HG03457 (cell line): ENCODE results near the gene KNCN.

Source experiments
- ATAC-seq: cut with Tn5 transposase; IDR thresholded peaks from one replicate; pipeline ENCODE4 v1.9.1; 2021; ENCODE audit warnings: moderate number of reproducible peaks; ENCODE audit not compliant: unreplicated experiment

The KNCN gene

DNA sequence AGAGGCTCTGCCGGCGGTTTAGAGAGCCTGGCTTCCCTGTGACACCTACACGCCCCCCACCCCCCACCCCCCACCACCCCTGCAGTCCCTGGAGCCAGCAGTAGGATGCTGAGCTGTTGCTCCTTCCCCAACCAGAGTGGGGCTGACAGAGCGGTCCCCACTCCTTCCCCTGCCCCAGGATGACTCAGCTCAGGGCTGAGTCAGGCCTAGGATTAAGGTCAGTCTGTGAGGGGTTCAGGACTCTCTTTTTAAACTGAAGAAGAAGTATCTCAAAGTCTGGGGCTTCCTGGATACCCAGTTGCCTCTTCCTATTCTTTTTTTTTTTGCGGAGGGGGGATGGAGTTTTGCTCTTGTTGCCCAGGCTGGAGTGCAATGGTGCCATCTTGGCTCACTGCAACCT, 42.7 kb downstream of the KNCN start:
- ATAC-seq: no peak

DNA sequence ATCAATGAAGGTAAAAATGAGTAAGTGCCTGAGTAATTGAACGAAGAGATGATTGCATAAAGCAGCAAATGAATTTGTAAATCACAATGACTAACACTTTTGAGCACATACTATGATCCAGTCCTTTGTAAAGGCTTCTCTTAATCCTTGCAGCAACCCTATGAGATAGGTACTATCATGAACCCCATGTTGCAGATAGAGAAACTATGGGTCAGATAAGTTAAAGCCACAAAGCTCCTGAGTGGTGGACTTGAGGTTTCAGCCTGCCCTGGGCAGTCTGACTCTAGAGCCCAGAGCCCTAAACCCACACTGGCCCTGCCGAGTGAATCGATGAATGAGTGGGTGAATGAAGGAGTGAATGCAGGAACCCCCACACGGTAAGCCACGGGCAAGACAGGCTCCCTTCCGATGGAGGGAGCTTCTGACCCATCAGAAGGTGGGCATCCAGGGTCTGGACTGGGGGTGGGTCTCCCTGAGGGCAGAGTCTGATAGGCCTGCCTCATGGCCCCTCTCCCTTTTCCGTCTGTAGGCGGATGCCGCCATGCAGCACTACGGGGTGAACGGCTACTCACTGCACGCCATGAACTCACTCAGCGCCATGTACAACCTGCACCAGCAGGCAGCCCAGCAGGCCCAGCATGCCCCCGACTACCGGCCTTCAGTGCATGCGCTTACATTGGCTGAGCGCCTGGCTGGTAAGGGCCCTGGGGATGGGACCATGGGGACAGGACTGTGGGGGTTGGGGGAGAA, 44.8 kb downstream of the KNCN start:
- ATAC-seq: no peak

DNA sequence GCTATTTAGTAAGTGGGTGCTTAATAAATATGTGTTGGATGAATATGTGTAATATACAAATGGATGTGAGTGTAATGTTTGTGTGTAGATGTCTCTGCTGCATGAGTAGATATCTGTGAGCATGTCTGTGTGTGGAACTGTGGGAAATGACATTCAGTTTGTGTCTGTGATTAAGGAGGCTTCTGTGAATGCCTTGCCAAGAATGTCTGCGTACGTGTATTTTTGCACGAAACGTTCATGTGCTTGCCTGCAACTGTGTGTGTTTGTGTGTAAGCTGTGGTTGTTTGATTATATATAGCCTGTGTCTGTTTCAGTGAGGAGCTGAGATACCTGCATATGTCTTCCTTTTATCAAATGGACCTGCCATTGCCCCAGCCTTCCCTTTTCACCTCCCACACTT, 48.0 kb downstream of the KNCN start:
- no peak for ATAC-seq

DNA sequence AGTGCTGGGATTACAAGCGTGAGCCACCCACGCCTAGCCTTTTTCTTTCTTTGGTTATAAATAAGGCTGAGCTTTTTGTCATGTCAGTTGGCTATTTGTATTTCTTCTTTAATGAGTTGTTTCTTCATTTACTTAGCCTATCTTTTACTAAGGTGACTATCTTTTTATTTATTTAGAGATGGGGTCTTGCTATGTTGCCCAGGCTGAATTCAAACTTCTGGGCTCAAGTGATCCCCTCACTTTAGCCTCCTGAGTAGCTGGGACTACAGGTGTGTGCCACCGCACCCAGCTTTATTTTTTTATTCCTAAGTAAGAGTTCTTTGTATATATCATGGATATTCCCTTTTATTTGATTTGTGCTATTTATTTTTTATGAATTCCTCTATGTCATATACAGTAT, 49.9 kb downstream of the KNCN start:
- no peak for ATAC-seq

DNA sequence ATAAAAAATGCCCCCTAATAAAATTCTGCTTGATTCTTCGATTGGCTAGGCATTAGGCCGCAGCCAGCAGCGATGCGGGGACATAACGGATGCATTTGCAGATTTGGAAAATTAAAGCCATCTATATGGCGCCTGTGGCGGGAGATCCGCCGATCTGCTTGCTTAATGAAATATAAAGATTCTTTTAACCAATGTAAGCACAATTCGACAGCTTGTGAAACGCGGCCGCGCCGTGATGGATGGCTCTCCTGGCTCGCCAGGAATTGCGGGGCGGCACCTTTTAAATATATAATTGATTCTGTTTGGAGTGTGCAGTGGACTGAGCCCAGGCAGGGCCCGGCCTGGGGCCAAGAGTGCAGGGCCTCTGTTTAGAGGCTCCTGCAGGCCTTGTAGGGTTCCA, 53.8 kb downstream of the KNCN start:
- ATAC-seq: no peak

DNA sequence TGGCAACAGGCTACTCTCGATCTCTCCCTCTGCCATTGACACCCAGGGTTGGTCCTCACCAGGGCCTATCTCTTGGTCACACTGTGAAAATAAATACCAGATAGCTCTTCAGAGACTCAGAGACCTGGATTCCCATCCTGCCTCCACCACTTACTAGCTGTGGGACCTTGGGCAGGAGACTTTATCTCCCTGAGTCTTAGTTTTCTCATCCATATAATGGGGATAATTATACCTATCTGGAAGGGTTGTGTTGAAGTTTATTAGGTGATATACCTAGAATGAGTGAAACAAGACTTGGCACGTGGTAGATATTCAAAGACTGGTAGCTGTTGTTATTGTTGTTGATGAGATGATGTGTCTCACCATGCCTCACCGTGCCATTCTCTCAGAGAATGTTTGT, 54.4 kb downstream of the KNCN start:
- ATAC-seq: no peak

DNA sequence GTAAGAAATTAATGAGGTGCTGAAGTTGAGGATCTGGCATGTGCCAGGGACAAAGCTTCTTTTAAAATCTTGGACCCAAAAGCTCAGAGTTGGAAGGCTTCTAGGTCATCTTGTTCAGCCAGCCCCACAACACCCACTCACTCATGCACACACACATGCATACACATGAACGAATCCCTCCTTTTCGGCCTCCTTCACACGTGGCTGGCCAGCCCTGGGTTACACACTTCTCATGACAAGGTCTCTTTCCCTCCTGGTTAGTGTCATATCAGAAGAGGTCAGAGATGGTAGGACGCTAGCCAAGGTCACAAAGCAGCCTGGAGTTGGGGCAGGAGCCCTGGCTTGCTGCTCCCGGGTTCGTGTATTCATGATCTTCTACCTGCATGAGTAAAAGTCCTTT, 54.9 kb downstream of the KNCN start:
- ATAC-seq: no peak

DNA sequence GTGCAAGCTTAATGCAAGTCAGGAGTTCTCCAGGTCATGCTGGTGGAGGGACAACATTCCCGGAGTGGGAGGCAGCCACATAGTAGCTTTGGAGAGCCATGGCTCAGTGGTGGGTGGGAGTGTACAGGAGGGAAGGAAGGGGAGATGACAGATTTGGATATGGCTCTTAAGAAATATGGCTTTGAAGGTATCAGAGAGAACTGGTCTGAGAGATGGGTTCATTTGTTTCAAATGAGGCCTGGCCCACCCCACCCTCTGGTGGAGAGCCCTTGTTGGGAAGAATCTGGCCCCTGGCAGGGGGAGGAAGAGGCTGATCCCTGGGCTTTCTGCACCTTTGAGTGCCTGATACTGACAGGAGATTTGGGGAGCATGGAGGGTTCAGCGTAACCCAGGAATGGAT, 55.7 kb downstream of the KNCN start:
- ATAC-seq: no peak
